Sigmoid colon (tissue), 4 donors: ENCODE measurements around the gene LAMTOR2.

Experiments used
- CTCF ChIP-seq, 4 experiments: fragments of 450-650 bp in 3 of 4; fragments of 200-600 bp in 1 of 4; IDR thresholded peaks; one replicate each; pipeline ENCODE4 v1.5.1; 2016 to 2019; ENCODE audit warnings: antibody characterized with exemption in 4 of 4, mild to moderate bottlenecking in 3 of 4, moderate library complexity in 2 of 4
- POLR2A ChIP-seq, 2 donors: fragments of 450-650 bp; IDR thresholded peaks; one replicate each; pipeline ENCODE4 v1.6.1; 2016; ENCODE audit warnings: antibody characterized with exemption in 2 of 2, mild to moderate bottlenecking in 2 of 2, moderate library complexity in 2 of 2
- POLR2AphosphoS5 ChIP-seq, 4 donors: sonication (generic); formaldehyde crosslinking; IDR thresholded peaks; one replicate each; pipeline ENCODE4 v1.6.1; 2017; ENCODE audit warnings: antibody characterized with exemption in 4 of 4

GRCh38 chr1:156065871-156066270 is 11.3 kb downstream of the LAMTOR2 start:
- TF ChIP-seq POLR2AphosphoS5 (IDR thresholded peaks at IDR 0.05), result no peak
- no peak for TF ChIP-seq CTCF (IDR thresholded peaks at IDR 0.05)
- no peak for TF ChIP-seq POLR2A (IDR thresholded peaks at IDR 0.05)
